ENCODE data around the gene NR2E1. TPM values are rescaled to one million over a fixed set of nuclear protein-coding genes. Genes with fewer than 3 reads are reported as not detected.

The NR2E1 gene
- total and polyA plus RNA-seq, 2 donors, result not detected

DNA sequence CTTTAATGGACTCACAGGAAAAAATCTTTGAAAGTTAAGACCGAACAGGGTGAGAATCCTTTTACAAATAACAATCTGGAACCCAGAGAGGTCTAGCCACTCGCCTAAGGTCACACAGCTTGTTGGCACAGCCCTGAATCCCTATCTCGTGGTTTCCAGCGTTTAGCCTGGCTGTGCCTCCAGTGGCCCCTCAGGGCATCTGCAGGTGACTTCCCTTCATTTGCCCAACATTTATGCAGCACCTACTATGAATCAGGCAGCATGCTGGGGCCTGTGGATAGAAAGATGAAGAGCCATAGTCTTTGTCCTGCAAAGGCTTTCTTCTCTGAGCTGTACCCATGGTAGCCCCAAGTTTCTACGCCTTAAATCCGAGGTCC lies 2.6 kb upstream of the NR2E1 start:
- no peak overlapping the region for H3K4me3 ChIP-seq (ENCODE audit: low read depth, low read length)
- no peaks in the 10 kb centered on the region for H3K36me3 ChIP-seq (ENCODE audit: insufficient read depth)
- DNase-seq (ENCODE audit: extremely low spot score), result no peak
- no peak overlapping the region for H3K27ac ChIP-seq (ENCODE audit: low read depth)
- peaks cover 1% of the 10 kb centered on the region for H3K4me1 ChIP-seq (ENCODE audit: insufficient read depth)
- WGBS, result 3% methylated on average over 6 of the region's 6 CpGs

DNA sequence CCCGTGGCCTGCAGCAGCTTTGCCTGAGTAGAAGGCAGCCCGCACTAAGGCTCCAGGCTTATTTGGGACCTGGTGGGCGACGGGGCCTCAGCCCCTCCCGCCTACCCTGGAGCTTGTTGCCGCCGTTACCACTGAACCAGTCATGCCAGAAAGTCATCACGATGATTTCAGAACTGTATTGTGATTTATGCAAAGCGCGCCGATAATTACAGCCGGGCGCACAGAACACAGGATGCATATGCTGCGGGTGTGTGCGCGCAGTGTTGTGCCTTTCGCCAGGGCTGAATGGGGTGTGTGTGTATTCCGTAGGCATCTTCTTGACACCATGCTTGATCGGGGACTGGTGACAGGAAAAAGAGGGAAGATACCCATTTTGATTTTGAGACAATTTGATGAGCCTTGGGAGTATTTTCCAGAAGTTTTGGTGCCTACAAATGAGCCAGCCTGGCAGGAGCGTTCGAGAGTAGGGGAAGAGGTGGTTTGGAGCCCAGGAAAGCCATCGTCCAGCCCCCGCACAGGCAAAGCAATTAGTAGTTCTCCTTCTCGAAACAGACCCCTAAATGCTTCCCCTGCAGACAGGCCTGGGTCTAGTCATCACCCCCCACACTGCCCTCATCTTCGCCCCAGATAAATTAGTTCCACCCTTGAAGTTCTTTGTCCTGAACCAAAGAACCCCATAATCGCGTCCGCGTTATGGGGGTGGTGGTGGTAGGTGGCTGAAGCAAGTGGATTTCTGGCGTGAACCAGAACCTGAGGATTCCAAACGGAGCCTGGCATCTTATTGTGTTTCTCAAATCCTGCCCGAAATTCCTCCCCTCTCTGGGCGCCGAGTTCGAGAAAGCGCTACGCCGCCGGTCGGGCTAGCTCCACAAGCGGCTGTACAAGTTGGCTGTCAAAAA lies 1.9 kb upstream of the NR2E1 start:
- H3K4me1 ChIP-seq (ENCODE audit: insufficient read depth), result peaks cover 1% of the 10 kb centered on the region
- no peak overlapping the region for H3K4me3 ChIP-seq (ENCODE audit: low read depth, low read length)
- 4% methylated on average over 41 of the region's 41 CpGs for WGBS
- no peak for DNase-seq (ENCODE audit: extremely low spot score)
- H3K36me3 ChIP-seq (ENCODE audit: insufficient read depth), result no peaks in the 10 kb centered on the region
- H3K27ac ChIP-seq (ENCODE audit: low read depth), result no peak overlapping the region

DNA sequence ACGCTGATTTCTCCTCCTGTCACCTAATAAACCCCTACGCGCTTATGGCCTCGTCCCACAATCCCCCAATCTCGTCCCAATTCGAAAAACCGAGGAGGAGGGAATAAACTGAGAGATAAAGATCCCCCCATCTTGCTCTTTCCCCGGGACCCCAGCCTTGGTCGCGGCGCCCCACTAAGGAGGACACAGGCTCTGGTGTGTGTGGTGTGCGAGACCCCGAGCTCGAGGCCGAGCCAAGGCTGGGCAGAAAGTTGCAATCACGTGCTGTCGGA lies 1.3 kb upstream of the NR2E1 start:
- Histone ChIP-seq H3K36me3 (ENCODE audit: insufficient read depth) (no peaks in the 10 kb centered on the region), H3K27ac (ENCODE audit: low read depth) (no peak overlapping the region), H3K4me3 (ENCODE audit: low read depth, low read length) (no peak overlapping the region), H3K4me1 (ENCODE audit: insufficient read depth) (peaks cover 1% of the 10 kb centered on the region)
- no peak for DNase-seq (ENCODE audit: extremely low spot score)
- 1% methylated on average over 17 of the region's 17 CpGs for whole genome bisulfite sequencing

DNA sequence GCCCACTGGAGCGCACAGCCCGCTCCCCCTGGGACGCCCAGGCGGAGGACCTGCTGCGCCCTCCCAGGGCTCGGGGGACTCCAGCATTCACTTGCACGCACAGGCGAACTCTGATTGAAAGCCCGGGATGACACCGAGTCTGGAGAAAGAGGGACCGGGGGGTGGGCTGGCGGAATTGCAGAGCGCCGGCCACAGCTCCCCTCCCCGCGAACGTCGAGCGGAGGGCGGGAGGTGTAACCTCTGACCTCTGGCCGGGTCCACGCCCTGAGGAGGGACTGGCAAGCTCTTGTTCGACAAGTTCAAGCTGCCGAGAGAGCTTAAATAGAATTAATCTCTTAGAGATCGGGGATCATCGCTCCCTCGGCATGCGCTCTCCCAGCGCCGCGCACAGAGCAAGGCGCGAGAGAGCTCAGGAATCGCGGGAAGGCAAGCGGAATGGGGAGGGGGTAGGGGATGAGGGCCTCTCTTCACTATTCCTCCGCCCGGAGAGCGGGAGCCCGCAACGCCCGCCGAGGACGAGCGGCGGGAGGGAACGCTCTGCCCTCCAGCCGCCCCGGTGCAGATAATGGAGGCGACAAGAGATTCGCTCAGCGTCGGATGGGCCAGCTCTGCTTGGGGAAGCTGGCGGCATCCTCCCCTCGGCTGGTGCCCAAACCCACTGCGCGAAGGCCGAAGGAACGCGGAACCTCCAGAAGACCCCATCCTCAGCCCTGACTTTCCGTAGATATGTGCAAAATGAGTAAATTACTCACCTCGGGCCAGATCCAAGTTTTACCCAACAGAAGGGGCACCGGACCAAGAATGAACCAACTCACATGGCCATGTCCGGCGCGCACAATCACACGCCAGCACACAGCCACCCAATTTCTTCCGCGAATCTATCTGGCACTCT lies 761 bp upstream of the NR2E1 start:
- Histone ChIP-seq H3K4me1 (ENCODE audit: insufficient read depth) (peaks cover 1% of the 10 kb centered on the region), H3K27ac (ENCODE audit: low read depth) (no peak overlapping the region), H3K36me3 (ENCODE audit: insufficient read depth) (no peaks in the 10 kb centered on the region), H3K4me3 (ENCODE audit: low read depth, low read length) (no peak overlapping the region)
- no peak for DNase-seq (ENCODE audit: extremely low spot score)
- 3% methylated on average over 69 of the region's 69 CpGs for WGBS

DNA sequence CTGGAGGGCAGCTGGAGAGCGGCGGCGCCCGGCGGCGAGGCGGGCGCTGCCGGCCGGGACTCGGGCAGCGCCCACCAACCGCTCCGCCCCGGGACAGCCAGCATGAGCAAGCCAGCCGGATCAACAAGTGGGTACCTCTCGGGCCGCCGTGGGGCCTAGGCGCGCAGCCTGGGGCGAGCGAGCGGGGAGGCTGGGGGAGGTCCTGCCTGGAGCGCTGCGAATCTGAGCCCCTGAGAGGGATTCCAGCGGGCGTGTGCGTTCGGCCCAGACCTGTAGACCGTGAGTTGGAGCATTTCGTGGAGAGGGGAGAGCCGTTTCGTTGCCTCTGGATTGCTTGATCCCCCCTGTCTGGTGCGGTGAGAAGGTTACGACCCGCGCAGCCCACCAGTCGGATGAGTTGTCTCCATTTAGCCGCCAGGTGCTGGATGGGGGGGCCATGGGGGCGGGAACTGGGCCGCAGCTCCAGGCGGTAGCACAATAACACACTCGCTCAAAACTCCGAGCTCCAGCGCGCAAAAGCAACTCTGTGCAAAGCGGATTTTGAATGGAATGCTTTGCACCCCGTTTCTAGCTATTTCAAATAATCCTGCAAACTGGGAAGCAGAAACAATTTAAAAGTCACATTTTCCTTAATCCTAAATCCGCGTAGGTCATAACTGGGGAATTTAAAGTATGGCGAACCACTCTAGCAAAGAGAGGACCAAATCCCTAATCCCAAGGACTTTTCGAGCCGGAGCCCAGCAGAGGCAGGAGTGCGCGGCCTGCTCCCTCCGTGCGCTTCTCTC lies 1.0 kb downstream of the NR2E1 start:
- H3K4me1 ChIP-seq (ENCODE audit: insufficient read depth), result peaks cover 1% of the 10 kb centered on the region
- no peak overlapping the region for H3K4me3 ChIP-seq (ENCODE audit: low read depth, low read length)
- no peaks in the 10 kb centered on the region for H3K36me3 ChIP-seq (ENCODE audit: insufficient read depth)
- no peak overlapping the region for H3K27ac ChIP-seq (ENCODE audit: low read depth)
- 8% methylated on average over 58 of the region's 58 CpGs for WGBS
- no peak for DNase-seq (ENCODE audit: extremely low spot score)

DNA sequence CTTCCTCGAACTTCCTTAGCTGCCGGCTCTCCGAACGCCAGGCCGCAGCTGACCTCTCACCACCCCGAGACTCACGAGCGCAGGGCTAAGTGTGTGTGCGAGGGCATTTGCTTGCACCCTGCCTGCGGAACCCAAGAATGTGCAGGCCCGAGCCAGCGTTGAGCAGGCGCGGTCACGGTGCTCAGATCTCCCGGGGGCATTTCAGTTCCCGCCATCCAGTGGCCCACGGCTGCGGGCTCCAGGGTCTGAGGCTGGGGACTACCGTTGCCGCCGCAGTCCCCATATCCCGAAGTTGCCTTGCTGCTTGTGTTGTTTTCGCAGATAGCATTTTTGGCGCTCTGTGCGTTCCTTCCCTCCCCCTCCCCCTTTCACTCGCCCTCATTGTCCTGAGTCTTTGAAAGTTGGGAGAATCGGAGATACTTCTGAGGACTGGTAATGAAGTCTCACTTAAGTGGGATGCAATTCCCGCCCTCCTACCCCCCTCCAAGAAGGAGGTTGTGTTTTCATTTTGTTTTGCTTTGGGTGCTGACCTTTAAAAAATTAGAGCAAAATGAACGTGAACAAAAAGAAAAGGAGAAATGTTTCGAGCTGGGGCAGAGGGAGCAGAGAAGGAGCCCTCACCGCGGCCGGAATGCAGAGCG lies 1.7 kb downstream of the NR2E1 start:
- no peak for DNase-seq (ENCODE audit: extremely low spot score)
- WGBS, result 36% methylated on average over 35 of the region's 35 CpGs
- Histone ChIP-seq H3K4me1 (ENCODE audit: insufficient read depth) (peaks cover 1% of the 10 kb centered on the region), H3K4me3 (ENCODE audit: low read depth, low read length) (no peak overlapping the region), H3K36me3 (ENCODE audit: insufficient read depth) (no peaks in the 10 kb centered on the region), H3K27ac (ENCODE audit: low read depth) (no peak overlapping the region)

DNA sequence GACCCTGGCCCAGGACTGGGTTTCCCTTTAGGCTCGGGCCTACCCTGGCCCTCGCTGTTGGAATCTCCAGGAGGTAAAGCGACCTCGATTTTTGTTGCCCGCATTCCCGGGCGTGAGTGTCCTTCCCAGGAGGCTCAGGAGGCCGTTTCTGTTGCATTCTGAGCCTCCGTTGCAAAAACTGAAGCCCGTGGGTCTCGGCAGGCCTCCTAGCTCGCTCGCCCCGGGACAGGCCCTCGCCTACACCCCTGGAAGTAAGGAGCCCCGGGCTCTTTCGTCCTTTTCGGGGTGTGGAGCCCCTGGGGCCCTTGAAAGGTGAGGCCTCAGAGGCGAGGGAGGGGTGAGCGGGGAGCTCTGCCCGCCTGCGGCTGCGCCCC lies 2.3 kb downstream of the NR2E1 start:
- Histone ChIP-seq H3K27ac (ENCODE audit: low read depth) (no peak overlapping the region), H3K36me3 (ENCODE audit: insufficient read depth) (no peaks in the 10 kb centered on the region), H3K4me3 (ENCODE audit: low read depth, low read length) (no peak overlapping the region), H3K4me1 (ENCODE audit: insufficient read depth) (peaks cover 1% of the 10 kb centered on the region)
- 28% methylated on average over 23 of the region's 23 CpGs for WGBS
- no peak for DNase-seq (ENCODE audit: extremely low spot score)

DNA sequence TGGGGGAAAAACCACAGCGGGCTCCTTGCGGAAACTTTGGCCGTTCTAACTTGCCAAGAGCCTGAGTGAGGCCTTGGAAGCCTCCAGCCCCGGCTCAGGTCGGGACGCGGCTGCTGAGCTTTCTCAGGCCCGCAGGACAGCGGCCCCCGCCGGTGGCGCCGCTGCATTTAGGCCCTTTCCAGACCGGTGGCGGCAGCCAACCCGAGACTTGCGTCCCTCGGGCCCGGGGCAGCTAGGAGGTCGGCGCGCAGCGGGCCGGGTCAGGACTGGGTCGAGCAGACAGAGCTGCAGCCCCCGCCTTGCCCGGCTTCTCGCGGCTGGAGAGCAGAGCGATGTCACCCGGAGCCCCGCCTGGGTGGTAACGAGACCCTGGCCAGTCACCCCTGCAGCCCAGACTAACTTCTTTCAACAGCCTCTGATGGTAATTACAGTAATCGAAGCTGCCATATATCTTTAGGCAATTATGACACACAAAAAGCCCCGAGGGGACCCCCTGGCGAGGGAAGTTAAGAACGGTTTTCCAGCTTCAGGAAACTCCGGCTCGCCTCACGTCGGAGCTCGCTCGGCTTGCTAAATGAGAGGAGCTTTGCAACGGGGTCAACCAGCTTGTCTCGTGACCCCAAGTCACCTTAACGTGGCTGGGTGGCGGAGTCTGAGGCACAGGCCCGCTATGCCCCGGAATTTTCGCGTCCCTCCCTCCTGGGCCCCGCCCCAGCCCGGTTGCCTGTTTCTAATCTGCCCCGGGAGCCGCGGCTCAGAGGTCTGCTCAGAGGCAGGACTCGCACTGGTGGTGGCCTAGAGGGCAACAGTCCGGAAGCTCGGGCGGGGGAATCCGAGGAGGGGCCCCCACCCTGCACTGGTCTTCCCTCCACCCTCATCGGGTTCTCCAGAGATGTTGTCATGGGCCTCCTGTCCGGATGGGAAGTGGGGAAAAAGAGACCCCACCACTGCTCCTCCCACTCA lies 3.0 kb downstream of the NR2E1 start:
- H3K27ac ChIP-seq (ENCODE audit: low read depth), result no peak overlapping the region
- 5% methylated on average over 63 of the region's 63 CpGs for WGBS
- no peak for DNase-seq (ENCODE audit: extremely low spot score)
- peak overlapping the region; percentile 8 for H3K4me3 ChIP-seq (ENCODE audit: low read depth, low read length)
- peaks cover 1% of the 10 kb centered on the region for H3K4me1 ChIP-seq (ENCODE audit: insufficient read depth)
- H3K36me3 ChIP-seq (ENCODE audit: insufficient read depth), result no peaks in the 10 kb centered on the region

DNA sequence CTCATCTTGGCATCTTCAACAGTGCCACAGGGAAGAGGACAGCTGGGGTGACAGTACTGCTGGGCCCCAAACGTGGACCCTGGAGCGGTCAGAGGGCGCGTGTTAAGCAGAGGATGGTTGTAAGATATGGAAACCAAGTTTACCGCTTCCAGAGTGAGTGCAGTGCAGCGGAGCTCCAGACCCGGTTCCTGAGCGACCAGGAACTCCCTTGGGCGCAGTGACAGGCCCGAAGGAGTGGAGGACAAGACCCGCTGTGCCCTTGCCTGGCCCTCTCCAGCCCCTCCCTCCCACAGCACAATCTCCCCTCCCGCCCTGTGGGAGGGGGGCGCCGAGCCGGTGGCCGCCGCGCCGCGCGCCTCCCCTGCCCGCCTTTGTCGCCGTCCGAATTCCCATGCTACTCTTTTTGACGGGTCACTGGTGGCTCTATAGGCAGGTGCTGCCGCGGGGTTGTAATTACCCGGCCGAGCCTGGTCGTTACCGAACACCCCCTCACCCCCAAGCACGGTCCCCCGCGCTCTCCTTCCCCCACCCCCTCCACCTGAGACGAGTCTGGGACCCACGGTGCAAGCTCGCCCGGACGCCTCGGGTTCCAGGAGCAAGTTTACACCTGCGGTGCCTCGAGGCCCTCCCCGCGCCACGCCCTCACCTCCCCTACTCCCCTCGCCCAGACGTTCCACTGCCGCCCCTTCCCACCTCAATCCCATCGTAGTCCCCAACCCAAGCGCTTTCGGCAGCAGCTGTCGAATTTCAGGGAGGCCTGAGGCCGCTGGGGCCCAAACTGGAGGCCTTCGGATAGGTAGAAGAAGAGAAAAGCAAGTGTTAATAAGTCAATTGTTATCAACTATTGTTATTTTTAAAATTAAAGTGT lies 3.9 kb downstream of the NR2E1 start:
- H3K36me3 ChIP-seq (ENCODE audit: insufficient read depth), result no peaks in the 10 kb centered on the region
- no peak for DNase-seq (ENCODE audit: extremely low spot score)
- 6% methylated on average over 55 of the region's 55 CpGs for WGBS
- H3K4me1 ChIP-seq (ENCODE audit: insufficient read depth), result peaks cover 1% of the 10 kb centered on the region
- no peak overlapping the region for H3K4me3 ChIP-seq (ENCODE audit: low read depth, low read length)
- H3K27ac ChIP-seq (ENCODE audit: low read depth), result no peak overlapping the region

DNA sequence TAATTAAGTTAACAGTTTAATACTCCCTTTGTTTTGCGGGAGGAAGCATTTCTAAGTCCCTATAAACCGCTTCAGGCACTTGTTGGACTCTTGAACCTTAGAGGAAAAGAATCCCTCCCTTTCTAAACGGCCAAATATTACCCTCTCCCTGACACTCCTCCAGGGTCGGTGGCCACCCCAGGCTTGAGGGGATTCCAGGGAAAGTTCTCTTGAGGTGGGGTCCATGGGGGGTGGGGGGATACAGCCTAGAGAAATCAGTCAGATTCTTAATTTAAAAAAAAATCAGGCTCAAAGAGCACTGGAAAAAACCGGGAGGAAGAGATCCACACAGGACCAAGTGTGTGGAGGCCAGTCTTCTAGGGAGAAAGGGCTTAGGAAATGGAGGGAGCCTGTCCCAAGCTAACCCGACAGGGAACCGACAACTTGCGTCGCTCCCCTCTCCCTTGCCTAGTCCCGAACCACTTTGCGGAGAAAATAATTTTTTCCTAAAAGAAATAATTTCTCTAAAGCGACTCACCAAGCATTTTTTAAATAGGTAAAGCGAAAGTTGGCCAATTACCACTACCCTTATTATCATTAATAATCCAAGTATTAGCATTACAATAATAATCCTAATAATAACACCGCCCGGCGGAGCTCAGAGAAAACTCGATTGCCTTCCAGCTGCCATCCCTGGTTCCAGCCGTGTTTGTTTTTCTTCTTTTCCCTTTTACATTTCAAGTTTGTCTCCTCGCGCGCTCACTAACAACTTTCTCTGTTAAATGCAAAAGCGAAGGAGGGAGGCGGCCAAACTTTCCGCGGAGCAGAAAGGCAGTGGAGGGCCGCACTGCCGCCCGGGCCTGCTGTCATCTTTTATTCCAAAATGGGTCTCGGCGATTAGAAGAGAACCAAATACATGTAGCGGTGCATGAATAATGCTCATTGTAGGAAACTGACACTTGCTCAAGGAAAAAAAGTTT lies 4.8 kb downstream of the NR2E1 start:
- Histone ChIP-seq H3K4me1 (ENCODE audit: insufficient read depth) (peaks cover 1% of the 10 kb centered on the region), H3K27ac (ENCODE audit: low read depth) (no peak overlapping the region), H3K36me3 (ENCODE audit: insufficient read depth) (no peaks in the 10 kb centered on the region), H3K4me3 (ENCODE audit: low read depth, low read length) (no peak overlapping the region)
- no peak for DNase-seq (ENCODE audit: extremely low spot score)
- 18% methylated on average over 31 of the region's 31 CpGs for WGBS

DNA sequence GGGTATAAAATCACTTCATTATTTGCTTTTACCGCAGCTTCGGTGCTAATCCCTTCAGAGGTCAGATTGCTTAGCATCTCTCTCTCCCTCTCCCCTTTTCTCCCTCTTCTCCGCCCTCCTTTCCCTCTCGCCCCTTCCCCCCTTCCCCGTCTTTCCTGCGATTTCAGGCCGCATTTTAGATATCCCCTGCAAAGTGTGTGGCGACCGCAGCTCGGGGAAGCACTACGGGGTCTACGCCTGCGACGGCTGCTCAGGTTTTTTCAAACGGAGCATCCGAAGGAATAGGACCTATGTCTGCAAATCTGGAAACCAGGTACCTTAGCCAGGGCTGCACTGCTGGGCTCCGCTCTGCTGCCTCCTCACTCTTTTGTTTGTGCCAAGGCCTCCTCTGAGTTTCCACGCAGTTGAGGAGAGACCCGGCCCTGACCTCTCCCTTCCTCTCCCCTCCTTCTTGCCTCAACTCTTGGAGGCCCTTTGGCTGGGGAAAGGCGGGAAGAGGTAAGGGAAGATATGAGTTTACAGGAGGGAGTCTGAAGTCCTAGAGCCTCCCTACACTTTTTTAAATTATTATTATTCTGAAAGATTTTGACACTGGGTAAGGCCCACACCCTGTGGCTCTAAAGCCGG lies 5.6 kb downstream of the NR2E1 start:
- no peak for DNase-seq (ENCODE audit: extremely low spot score)
- Histone ChIP-seq H3K36me3 (ENCODE audit: insufficient read depth) (no peaks in the 10 kb centered on the region), H3K27ac (ENCODE audit: low read depth) (no peak overlapping the region), H3K4me1 (ENCODE audit: insufficient read depth) (peaks cover 1% of the 10 kb centered on the region), H3K4me3 (ENCODE audit: low read depth, low read length) (no peak overlapping the region)
- WGBS, result 31% methylated on average over 21 of the region's 21 CpGs

Data from urinary bladder (tissue), 4 donors.